ENCODE results near the gene OTOS. TPM values are rescaled to one million over a fixed set of nuclear protein-coding genes. Genes with fewer than 3 reads are reported as not detected.

OTOS gene
- total RNA-seq, 1 donor from 2014 or later, result not detected

DNA sequence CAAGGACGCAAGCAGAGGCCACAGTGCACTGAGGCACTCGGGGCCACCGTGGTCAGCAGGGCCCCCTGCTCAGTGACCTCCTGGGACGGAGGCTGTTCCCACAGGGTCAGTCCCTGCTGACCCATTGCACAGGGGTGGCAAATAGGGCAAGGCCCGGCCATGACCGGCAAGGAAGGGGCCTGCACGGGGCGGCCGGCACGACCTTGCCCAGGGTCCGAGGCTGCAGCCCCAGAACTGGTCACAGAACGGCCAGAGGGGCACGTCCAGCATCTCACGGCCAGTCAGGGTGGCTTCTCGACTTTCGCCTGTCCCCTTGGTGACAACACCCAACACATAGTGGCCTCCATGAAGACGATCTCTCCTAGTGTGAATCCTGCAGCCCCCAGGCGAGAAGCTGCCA, 27.6 kb upstream of the OTOS start:
- intact Hi-C loops (cut with micrococcal nuclease), result no loop called here

DNA sequence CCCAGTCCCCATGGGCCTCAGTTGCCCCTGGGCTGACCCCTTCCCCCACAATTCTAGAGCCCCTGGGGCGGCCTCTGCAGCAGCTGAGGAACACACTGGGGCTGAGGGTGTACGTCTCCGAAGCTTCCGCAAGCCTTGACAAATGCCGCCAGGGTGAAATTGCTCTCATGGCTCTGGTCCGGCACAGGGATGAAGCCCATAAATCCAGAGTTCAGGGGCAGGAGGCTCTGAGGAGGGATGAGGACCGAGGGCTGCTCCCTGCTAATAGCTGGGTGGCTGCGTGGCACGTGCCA, 27.1 kb upstream of the OTOS start:
- intact Hi-C loops (cut with micrococcal nuclease), result no loop called here

DNA sequence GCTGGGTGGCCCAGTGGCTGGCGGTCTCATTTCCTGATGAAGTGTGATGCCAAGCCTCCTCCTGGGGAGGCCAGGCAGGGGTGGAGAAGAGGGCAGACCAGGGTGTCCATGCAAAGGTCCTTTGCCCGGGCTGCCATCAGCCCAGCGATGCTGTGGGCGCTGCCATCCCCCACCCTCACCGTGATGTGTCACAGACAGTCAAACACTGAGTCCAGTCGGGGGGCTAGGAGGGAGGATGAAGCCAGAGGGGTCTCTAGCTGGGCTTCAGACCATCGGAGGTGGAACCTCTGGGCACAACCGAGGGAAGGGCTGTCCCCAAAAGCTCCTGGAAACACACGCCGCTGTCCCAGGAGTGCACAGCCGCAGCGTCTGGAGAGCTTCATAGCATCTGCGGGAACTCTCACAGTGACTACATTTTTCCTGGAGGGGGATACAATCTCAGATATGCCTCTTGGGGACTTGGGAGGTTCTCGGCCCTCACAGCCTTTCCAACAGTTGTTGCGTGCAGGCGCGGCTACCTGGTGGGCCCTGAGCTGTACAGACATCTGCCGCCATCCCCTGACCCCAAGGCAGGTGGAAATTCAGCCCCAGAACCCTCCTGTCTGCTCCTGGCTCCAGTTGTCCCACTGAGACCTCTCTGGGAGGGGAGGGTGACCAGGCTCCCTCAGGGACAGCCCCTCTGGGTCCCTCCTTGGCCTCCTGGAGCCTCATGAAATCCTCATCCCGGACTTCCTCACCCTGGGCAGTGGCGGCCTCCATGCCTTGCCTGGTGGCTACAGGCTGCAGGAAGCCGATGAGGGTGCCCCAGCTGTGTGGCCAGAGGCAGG, 26.5 kb upstream of the OTOS start:
- intact Hi-C loops (cut with micrococcal nuclease), result no loop called here

DNA sequence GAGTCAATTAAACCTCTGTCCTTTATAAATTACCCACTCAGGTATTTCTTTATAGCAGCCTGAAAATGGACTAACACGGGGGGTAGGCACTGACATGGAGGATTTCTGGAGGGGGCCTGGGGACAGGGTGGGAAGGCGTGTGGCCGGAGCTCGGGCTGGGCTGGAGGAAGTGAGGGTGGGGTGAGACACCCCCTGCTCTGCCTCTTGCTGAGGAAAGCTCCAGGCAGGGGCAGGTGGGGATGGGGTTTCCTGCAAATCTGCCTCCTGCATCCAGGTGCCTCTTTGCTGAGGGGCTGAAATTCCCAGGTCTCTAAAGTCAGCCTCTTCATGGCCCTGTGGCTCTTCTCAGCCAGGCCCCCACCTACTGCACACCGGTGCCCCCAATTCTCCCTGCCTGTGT, 25.7 kb upstream of the OTOS start:
- intact Hi-C loops (cut with micrococcal nuclease), result no loop called here

DNA sequence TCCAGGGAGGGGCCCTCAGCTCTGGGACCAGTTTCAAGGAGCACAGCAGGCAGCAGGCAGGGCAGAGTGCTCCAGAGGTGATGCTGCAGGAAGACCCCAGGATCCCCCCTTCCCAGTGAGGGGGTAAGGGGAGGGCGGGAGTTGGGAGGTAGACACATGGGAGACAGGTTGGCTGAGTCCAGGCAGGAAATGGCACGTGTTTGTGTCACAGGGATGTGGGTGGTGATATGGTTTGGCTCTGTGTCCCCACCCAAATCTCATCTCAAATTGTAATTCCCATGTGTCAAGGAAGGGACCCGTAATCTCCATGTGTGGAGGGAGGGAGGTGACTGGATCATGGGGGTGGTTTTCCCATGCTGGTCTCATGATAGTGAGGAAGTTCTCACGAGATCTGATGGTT, 25.2 kb upstream of the OTOS start:
- intact Hi-C loops (cut with micrococcal nuclease), result no loop called here

DNA sequence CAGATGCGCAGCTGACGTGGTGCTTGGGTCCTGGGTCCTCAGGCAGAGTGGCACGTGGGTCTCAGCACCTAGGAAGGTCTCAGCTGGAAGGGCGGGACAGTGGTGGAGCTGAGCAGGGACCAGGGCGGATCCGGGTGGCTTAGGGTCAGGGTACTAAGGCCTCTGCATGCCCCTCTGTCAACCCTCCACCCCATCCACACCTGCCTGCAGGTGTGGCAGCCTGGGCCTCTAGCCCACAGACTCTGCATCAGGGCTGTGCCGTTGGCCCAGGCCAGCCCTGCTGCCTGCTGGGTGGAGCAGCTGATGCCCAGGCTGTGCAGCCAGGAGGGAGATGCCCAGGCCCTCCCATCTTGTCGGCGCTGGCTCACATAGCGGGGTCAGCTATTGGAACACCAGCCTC, 24.6 kb upstream of the OTOS start:
- intact Hi-C loops (cut with micrococcal nuclease), result no loop called here

DNA sequence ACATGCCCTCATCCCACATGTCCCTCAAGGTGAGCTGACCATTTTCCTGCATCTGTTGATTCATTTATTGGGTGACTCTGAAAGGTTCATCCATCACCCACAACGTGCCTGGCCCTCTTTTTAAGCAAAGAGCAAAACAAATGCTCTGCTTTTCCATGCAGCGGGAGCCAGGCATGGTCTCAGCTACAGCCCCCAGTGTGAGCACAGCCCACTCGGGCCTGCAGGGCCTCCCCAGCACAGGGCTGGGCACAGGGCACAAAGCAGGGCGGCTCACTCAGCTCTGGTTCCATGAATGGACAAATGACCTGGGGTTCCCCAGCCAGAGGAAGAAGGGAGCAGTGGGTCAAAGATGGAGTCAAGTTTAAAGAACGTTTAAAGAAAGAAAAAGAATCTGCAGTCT, 24.1 kb upstream of the OTOS start:
- intact Hi-C loops (cut with micrococcal nuclease), result no loop called here

DNA sequence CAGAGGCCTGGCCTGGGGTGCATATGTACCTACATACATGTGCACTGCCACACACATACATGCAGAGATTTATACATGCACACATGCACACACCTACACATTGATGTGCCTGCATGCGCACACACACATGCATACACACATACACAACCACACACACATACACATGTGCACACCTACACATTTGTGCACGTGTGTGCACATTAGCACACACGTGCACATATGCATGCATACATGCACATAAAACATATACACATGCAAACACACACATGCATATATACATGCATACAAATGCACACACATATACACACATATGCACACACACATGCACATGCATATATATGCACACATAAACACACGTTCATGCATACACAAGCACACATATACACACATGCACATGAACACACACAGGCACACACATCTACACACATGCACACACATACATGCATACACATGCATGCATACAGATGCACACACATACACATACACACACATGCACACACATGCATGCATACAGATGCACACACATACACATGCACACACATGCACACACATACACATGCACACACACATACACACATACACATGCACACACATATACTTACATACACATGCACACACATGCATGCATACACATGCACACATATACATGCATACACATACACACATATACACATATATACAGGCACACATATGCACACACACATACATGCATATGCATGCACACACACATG, 23.6 kb upstream of the OTOS start:
- intact Hi-C loops (cut with micrococcal nuclease), result no loop called here

DNA sequence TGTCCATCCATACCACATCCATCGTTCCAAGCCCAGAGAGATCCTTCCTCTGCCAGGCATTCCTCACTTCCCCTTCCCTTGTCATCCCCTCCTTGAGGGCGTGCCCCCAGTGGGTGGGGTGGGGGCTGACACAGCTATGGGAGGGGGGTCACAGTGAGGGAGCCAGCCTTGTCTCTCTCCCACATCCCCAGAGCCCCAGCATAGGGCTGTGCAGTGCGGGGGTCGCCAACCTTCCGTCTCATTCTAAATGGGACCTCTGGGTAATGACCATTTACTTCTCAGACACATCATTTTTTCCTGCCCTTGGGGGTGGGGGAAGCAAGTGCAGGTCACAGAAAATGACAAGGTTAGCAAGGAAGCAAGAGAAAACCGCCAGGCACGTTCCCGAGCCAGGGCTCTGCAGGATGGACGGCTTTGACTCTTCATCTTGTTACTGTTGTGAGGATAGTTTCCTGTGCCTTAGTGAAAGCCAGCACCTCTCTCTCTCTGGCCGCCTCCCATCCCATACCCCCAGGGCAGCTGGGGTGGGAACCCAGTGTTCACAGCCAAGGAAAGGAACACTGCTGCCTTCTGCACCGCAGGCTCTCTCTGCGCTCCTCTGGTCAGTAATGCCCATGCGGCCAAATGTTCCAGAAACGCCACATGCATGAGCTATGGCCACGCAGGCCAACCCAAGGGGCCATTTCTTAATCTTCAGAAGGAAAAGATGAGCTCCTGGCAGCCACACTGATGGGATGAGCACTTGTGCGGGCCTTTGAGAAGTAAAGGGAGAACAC, 22.7 kb upstream of the OTOS start:
- intact Hi-C loops (cut with micrococcal nuclease), result no loop called here

DNA sequence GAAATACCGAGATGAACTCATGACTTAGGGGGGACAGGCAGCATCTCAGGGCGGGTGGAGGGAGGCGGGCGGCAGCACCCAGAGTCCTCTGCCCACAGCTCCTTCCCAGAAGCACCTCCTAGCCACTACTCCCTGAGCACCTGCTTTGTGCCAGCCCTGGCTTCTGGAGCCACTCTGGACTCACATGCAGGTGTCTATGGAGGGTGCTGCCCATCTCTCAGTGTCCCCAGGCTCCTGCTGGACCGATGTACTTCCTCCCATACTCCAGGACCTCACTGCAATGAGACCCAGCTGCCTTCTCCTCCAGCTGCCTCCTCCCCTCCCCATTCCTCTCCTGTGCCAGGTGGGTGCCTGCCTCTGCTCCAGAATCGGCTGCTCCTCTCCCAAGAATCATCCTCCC, 22.1 kb upstream of the OTOS start:
- intact Hi-C loops (cut with micrococcal nuclease), result no loop called here

DNA sequence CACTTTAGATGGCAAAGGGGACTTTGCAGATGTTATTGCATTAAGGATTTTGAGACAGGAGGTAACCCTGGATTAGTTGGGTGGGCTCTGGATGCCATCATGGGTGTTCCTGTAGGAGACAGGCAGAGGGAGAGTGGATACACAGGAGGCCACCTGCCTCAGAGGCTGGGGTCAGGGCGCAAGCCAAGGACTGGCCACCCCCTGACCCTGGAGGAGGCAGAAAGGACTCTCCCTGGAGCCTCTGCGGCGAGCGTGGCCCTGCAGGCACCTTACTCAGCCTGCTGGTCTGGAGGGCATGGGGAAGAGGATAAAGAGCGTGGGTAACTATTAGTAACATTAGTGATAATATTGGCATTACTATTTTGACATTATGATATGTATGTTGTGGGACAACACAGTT, 21.6 kb upstream of the OTOS start:
- intact Hi-C loops (cut with micrococcal nuclease), result no loop called here

DNA sequence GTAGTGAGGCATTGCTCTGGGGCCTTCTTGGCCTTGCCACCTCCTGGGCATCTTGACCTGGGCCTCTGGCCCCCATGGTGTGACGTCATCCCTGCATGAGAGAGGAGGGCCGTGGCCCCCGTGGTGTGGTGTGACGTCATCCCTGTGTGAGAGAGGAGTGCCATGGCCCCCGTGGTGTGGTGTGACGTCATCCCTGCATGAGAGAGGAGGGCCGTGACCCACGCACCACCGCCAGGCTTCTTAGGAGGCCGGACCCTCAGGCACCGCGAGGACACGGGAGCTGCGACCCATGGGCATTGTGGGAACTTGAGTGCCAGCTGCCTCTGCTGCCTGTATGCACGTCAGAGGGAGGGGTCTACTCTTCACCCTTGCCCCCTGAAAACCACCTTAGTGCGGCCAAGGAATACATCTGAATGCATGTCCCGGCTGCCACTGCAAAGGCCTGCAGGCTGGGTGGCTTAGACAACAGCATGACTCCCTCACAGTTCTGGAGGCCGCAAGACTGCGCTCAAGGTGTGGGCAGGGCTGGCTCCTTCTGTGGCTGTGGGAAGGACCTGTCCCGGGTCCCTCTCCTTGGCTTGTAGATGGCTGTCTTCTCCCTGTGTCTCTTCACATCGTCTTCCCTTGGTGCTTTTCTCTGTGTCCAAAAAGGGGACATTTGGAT, 20.8 kb upstream of the OTOS start:
- intact Hi-C loops (cut with micrococcal nuclease), result no loop called here

DNA sequence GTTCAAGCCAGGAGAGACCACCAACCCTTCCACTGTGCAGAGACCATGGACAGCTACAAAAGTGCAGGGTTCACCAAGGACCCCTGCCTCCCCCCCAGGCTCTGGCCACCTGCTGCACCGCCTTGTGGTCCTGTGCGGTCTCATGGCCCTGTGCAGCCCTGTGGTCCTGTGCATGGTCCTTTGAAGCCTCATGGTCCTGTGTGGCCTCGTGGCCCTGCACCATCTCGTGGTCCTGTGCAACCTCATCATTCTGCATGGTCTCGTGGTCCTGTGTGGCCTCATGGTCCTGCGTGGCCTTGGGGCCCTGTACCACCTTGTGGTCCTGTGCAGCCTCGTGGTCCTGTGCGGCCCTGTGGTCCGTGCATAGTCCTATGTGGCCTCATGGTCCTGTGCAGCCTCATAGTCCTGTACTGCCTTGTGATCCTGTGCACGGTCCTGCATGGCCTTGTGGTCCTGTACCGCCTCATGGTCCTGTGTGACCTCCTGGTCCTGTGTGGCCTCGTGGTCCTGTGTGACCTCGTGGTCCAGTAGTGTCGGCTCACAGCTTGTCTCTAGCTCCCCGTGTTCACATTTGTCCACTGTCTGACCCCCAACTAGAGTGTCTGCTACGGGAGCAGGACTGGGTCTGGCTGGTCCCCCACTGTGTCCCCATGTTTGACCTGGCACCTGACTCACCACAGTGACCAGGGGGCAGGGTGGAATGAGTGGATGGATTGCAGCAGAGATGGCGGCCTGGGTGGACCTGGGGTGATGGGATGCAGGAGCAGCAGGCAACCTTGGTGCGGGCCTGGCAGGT, 20.0 kb upstream of the OTOS start:
- intact Hi-C loops (cut with micrococcal nuclease), result no loop called here

DNA sequence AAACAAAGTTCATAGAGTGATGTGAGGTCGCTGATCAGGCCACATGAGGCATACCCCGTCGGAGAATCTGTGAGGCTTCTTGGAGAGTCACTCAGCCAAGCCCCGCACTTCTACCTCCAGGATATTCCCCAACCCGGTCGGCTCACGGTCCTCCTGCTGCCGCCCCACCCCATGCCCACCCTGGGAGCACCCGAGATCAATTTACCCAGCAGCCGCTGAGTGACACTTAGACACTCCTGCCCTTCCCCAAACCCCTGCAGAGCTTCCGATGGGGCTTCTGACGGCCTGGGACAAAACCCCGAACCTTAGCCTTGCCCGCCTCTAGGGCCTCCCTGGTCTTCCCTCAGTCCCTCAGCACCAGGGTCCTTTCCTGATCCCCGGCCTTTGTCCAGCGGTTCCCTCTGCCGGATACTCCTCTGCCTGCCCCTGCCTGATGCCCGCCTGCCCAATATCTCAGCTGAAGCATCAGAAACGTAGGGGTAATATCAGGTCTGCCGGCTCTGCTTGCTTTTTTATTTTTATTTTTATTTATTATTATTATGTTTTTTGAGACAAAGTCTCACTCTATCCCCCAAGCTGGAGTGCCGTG, 18.9 kb upstream of the OTOS start:
- intact Hi-C loops (cut with micrococcal nuclease), result no loop called here

DNA sequence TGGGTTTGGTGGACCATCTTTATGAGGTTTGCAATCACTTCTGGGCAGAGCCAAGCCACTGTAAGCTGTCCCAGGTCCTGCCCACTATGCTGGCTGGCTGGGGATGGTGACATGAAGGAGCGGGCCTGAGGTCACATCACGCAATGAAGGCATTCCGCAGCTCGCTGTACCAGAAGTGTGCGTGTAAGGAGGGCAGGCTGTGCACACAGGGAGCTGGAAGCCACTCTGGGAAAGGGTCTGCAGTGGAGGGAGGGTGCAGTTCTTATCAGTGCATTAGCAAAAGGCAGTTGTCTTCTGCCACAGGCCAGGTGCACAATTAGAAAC, 16.7 kb upstream of the OTOS start:
- intact Hi-C loops (cut with micrococcal nuclease), result no loop called here

DNA sequence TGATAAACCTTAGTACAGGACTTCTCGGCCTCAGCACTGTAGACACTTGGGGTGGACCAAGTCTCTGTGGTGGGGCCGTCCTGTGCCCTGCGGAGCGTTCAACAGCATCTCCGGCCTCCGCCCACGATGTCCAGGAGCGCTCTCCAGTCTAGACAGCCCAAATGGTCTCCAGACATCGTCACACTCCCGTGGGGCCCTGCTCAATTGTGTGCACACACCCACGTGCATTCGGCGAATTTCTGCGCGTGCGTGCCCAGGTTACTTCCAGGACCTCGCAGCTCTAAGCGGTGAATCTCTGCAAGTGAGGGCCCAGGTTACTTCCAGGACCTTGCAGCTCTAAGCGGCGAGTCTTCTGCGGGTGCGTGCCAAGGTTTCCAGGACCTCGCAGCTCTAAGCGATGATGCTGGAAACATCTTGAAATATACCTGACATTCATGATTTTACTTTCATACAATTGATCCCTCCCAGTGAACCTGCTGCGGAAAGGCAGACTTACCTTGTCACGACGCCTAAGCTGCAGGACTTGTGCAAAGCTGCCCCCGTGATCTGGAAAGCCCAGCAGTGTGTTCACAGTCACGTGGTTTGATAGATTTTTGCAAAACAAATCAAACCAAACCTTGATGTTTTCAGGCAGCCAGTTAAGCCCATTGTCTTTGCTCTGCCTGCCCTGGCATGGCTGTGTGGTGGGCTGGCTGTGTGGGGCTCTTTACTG, 16.1 kb upstream of the OTOS start:
- intact Hi-C loops (cut with micrococcal nuclease), result no loop called here

DNA sequence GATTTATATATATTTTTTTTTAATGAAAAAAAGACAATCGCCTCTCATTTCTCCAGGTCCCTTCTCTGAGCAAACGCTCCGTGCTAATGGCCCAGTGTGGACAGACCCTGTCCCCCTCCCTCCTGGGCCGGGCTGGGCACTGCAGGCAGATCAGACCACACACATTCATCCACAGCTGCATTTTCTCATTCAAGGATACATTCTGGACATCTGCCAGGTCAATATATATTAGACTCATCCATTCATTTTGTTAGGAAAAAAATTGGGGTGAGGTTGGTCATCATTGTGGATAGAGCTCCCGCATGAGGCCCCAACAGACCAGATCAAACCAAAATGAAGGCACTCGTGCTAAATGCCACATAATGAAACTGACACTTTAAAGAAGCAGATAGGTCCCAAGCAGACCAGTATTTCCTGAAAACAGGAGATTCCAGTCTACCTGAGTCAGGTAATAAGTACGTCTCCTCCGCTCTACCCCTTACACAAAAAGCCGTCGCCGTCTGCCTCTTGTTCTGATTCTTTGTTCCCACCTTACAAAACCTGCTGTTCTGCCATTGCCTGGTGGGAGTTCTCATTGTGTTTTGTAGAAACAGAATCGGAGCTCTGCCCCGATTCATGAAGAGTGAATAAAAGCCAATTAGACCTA, 15.4 kb upstream of the OTOS start:
- intact Hi-C loops (cut with micrococcal nuclease), result no loop called here

DNA sequence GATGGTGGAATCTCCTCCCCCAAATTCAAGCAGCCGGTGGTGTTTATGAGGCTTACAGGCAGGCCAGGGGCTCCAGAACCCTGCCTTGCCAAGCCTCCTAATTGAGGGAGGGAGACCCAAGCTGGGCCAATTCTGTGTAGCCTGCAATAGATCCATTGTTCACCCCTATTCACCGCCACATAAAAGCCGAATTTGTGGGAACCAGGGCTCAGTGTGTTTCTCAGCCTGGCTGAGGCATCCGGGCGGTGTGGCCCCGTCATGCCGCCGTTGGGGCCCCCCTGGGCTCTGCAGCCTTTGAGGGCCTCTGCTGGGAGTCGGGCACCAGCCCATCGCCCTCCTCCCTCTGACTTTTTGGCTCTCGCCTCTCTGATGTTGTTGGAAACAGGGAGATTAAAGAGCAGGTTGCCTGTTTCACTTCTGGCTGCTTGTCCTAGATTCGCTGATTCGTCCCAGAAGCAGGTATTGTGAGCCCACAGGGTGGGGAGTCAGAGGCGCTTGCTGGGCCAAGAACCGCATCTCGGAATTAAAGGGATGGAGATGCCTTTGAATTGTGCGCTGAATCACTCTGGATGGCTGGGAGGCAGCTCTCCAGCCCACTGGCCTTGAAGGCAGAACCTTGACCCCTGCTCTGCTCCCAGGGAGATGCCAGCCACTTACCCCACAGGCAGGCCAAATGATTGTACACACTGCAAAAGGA, 14.7 kb upstream of the OTOS start:
- intact Hi-C loops (cut with micrococcal nuclease), result no loop called here

DNA sequence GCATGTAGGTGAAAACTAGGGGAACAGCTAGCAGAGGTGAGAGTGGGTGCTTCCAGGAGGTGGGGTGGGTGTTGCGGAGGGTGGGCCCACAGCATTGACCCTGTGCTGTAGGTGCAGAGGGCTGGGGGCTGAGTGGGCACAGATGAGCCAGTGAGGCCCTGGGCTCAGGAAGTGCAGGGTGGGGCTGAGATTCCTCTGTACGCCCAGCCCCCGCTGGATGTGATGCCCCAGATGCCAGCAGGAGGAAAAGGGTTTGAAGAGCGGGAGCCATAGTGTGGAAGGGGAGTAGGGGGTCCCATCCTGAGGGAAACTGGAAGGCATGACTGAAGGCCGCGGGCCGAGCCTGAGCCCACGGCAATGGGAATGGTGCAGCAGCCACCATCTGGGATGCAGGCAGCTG, 14.1 kb upstream of the OTOS start:
- intact Hi-C loops (cut with micrococcal nuclease), result no loop called here
